ENCODE results near the gene SIRPA.
"Not testable (repeated sequence)": the region's sequence is repeated elsewhere in the genome, so short reads cannot be mapped to it uniquely, and the experiment has no call there.

The SIRPA gene

DNA sequence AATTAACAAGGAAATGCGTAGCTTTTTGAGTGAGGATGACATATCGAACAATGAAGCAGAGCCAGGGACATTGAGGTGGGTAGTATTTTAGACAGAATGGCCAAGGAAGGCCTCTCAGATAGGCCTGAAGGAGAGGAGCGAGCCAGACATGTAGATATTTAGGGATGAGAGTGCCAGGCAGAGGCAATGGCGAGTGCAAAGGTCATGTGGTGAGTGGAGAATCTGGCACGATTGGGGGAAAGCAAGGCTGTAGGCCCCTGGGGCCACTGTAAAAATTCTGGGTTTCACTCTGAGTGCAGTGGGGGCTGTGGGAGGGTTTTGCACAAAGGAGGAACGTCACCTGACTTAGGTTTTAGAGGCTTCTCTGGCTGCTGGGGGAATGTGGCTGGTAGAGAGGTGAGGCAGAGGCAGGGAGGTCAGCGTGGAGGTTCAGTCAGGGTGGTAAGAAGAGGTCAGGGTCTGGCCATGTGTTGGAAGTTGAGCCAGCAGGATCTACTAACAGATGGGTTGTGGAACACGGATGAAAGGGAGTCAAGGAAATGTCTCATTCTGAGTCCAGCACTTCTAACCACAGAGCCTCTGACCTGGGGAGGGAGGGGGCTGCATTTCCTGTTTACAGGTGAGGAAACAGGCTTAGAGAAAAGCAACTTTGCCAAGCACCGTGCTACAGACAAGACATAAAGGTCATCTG, 11.3 kb downstream of the SIRPA start:
- DNase-seq (ENCODE audit: low read depth in 2 of 2) = no peak

GRCh38 chr20:1907586-1907985, 12.4 kb downstream of the SIRPA start:
- no peak for DNase-seq (ENCODE audit: low read depth in 2 of 2)

DNA sequence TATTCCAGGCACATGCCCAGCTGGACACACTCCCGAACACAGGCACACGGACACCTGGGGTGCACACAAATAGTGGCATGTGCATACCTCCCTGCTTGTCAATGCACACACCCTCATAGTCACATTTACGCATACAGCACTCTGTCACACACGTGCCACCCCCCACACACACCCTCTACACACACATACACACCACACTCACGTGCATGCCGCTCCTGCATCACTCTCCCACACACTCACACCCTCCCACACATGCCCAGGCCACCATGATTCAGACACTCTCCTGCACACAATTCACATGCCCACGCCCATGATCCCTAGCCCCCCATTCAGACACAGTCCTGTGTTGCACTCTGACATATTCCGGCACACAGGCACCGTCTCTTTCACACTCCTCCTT, 13.0 kb downstream of the SIRPA start:
- DNase-seq (ENCODE audit: low read depth in 2 of 2) = no peak

- DNase-seq (ENCODE audit: low read depth in 2 of 2) = no peak
These were observed 13.9 kb downstream of the SIRPA start for GRCh38 chr20:1909097-1909496.

DNA sequence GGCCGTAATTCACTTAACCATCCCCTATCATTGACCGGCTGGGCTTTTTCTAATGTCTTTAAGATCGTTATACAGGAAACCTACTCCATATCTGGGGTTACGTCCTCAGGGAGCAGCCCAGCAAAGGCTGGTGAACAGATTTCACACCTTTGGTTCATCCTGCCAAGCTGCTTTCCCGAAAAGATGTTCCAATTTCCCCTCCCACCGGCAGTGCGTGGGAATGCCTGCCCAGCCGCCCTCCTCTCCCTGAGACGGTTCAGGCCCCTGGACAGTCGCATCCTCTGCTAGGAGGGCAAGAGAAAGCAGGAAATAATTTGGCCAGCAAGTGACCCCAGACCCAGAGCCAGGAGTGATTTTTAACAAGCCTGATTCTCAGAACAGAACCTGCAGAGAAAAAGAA, 16.3 kb downstream of the SIRPA start:
- DNase-seq (ENCODE audit: low read depth in 2 of 2) = no peak

DNA sequence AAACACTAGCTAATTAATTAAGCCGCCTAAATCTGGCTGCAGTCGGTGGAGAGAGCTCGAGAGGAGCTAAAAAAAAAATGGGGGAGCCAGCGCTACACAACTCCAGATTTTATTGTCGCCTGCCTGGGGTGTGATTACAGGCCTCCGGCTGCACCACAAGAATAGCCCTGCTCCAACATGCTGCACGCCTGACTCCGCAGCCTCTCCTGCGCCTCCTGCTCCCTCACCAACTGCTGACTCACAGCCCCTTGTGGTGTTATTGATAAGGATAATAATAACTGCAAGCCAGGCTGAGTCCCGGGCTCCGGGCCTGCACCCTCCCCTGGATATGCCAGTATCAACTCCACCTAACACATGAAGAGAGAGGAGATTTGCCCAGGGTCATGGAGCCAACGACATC, 16.8 kb downstream of the SIRPA start:
- DNase-seq (ENCODE audit: low read depth in 2 of 2) = no peak

- no peak for DNase-seq (ENCODE audit: low read depth in 2 of 2)
These were observed 17.4 kb downstream of the SIRPA start for GRCh38 chr20:1912646-1913045.

DNA sequence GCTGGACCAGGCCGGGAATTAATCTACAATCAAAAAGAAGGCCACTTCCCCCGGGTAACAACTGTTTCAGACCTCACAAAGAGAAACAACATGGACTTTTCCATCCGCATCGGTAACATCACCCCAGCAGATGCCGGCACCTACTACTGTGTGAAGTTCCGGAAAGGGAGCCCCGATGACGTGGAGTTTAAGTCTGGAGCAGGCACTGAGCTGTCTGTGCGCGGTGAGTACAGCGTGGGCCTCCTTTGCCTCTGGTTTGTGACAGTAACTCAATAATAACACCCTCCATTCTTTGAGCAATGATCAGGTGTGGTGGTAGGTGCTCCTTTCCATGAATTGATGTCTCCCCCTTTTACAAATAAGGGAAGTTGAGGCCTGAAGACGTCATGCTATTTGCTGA, 20.0 kb downstream of the SIRPA start:
- not testable (repeated sequence) for DNase-seq (ENCODE audit: low read depth in 2 of 2)

- DNase-seq (ENCODE audit: low read depth in 2 of 2) = no peak
These were observed 20.5 kb downstream of the SIRPA start for GRCh38 chr20:1915725-1916124.

DNA sequence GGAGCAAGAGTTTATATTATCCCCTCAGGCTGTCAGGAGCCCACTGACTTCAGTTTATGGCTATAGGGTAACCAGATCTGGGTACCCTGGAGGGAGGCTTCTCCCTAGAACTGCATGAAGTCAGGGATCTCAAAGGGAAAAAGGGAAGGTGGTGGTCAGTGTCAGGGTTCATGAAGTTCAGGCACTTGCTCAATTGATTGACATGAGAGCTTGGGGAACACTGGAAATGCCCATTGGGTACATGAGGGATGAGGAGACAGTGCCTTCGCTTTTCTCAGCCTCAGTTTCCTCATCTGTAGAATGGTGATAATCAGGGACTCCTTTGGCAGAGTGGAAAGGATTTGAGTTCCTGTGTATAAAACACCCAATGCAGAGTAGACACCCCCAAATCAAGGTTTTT, 22.6 kb downstream of the SIRPA start:
- DNase-seq (ENCODE audit: low read depth in 2 of 2) = no peak

GRCh38 chr20:1918491-1919165, 23.4 kb downstream of the SIRPA start:
- DNase-seq (ENCODE audit: low read depth in 2 of 2) = no peak

DNA sequence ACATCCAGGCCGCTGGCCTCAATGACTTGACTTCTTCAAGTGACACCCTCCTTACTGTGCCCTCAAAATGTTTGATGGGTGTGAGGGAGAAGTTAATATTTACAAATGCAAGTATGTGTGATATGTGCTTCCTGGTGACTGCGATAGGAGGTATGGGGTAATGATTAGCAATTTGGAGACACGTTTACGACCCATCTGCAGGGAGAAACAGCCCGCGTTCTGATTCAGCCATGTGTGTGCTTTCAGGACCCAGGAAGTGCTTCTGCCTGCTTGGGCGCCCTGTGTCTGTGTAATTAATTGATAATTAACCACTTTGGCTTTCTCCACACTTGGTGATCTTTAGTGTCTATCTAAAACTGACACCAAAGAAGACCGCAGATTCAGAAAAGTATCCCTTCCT, 25.0 kb downstream of the SIRPA start:
- no peak for DNase-seq (ENCODE audit: low read depth in 2 of 2)

DNA sequence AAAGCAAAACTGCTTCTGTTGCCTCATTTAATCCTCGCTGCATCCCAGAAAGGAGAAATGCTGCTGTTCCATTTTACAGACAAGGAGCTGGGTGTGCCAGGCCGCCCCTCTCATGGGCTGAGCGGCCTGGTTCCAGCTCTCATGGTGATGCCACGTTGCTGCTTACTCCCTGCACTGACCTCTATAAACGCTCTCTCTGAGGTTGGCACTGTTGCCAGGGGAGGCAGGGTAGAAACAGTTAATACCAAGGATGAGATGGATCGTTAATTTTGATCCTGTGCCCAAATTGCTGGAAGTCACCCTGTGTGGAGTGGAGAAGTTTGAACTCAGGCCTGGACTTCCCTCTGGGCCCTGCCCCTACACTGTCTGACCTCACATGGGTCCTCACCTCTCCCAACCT, 25.6 kb downstream of the SIRPA start:
- DNase-seq (ENCODE audit: low read depth in 2 of 2) = no peak

GRCh38 chr20:1921985-1922384, 26.8 kb downstream of the SIRPA start:
- DNase-seq (ENCODE audit: low read depth in 2 of 2) = not testable (repeated sequence)

- DNase-seq (ENCODE audit: low read depth in 2 of 2) = no peak
These were observed 27.6 kb downstream of the SIRPA start for GRCh38 chr20:1922786-1923185.

- DNase-seq (ENCODE audit: low read depth in 2 of 2) = no peak
These were observed 30.0 kb downstream of the SIRPA start for GRCh38 chr20:1924910-1925861.

DNA sequence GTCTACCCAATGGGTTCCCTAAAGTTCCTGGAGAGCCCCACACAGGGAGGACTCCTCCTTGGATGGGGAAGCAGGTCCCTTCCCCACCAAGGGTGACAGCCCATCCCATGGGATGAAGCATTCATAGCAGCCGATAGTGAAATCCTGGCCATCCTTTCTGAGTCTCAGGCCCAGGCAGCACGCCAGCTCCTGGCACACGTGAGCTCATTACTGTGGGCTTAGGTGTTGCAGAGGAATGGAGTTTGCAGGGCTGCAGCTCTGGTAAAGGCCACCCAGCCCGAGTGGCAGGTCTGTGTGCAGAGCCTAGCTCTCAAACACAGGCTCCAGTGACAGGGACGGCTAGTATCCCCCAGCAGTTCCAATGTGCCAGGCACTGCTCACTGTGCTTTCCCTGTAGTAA, 31.0 kb downstream of the SIRPA start:
- no peak for DNase-seq (ENCODE audit: low read depth in 2 of 2)

DNA sequence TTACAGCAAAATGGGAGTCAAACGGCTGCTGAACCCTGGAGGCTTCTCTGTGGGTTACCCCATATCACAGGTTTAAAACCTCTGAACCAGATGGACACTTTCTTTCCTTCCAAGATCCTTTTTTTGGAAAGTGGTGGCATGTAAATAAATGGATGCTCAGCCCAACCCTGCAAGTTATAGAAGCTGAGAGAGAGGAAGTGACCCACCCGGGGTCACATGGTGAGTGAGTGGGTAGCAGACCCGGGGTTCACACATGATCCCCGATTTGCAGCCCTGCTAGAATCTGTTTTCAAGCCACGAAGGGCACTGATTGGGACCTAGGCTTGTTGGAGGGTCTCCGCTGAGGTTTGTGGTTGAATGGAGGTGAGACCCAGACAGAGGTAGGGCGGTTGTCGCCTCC, 32.0 kb downstream of the SIRPA start:
- no peak for DNase-seq (ENCODE audit: low read depth in 2 of 2)

DNA sequence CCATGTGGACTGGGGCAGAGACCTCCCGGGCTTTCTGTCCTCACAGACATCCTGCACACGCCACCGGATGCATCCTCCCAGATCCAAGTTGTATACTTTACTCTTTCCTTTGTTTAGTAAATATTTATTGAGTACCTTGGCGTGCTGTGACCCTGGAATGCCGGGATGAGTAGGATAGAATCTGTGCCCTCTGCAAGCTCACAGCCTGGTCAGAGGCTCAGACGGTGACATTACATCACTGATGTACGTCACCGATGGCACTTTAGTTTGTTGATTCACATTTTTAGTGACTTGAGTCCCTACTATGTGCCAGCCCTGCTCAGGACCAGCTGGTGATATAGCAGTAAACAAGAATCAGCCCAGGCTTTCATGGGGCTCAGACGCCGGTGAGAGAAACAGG, 32.9 kb downstream of the SIRPA start:
- no peak for DNase-seq (ENCODE audit: low read depth in 2 of 2)

- no peak for DNase-seq (ENCODE audit: low read depth in 2 of 2)
These were observed 33.6 kb downstream of the SIRPA start for GRCh38 chr20:1928782-1929181.

DNA sequence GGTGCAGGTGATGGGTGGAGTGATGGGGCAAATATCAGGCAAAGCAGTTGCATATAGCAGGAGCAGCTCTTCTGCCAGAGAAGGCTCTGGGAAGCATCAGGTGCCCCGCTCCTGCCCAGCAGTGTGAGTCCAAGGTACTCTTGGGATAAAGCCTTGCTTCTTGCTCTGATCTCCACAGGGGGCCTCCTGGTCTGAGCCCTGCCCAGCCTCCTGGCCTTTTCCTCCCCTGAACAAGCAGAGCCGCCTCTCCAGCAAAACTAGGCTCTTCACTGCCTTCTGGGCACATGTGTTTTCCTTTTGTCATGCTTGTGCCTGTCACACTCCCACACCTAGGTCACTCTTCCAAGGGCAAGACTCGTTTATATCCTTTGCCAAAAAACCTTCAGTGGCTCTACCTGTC, 34.3 kb downstream of the SIRPA start:
- DNase-seq (ENCODE audit: low read depth in 2 of 2) = no peak

DNA sequence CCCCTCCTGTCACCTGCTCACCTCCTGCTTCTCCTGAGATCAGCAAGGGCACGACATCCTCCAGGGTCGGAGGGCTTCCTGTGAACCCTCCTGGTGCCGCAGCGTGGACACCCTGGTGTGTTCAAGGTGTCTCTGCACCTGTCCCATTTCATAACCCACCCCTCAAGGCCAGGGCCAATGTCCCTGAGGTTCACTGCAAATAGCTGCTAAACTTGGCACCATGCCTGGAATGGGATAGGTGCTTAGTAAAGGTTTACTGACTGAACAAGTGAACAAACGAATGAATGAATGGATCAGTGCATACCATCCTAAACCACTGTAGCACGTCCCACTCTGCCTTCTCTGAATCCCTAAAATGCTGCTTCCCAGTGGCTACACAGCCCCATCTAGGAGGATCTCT, 35.0 kb downstream of the SIRPA start:
- no peak for DNase-seq (ENCODE audit: low read depth in 2 of 2)

GRCh38 chr20:1931830-1932229, 36.6 kb downstream of the SIRPA start:
- DNase-seq (ENCODE audit: low read depth in 2 of 2) = no peak
